22Rv1 (cell line): ENCODE results near the gene SNRPD2.

Experiments
- CTCF ChIP-seq: fragments of 450-650 bp; IDR thresholded peaks from 2 replicates; pipeline ENCODE4 v1.5.1; 2017; ENCODE audit warnings: mild to moderate bottlenecking
- ZFX ChIP-seq: fragments of 450-650 bp; IDR thresholded peaks from 2 replicates; pipeline ENCODE4 v1.6.1; 2017; ENCODE audit warnings: antibody characterized with exemption, borderline replicate concordance

- TF ChIP-seq CTCF: no peak
- TF ChIP-seq ZFX: no peak
These were observed 693 bp upstream of the SNRPD2 start, which contains the start of gene QPCTL for GRCh38 chr19:45692187-45693105.
